HG03066 (cell line): ENCODE measurements around the gene RHOH.

Source experiments
- ATAC-seq: cut with Tn5 transposase; IDR thresholded peaks from one replicate; pipeline ENCODE4 v1.9.1; 2021; ENCODE audit warnings: low read depth; ENCODE audit not compliant: unreplicated experiment

Gene RHOH

DNA sequence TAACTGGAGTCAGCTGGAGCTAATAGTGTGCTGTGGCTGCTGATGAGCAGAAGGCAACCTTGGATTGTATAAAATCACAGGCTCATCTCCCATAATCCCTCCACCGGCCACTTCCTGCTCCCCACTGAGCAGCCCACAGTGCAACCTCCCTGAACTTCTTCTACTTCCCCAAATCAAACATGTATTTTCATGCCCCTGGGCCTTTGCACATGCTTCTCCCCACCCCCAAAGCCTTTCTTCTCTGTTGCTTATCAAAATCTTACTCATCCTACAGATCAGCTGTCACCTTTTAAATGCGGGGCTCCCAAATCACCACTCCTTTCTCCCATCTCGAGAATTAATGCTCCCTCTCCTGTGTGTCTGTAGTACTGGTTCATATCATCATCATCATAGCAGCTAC, 35.8 kb downstream of the RHOH start:
- no peak for ATAC-seq

DNA sequence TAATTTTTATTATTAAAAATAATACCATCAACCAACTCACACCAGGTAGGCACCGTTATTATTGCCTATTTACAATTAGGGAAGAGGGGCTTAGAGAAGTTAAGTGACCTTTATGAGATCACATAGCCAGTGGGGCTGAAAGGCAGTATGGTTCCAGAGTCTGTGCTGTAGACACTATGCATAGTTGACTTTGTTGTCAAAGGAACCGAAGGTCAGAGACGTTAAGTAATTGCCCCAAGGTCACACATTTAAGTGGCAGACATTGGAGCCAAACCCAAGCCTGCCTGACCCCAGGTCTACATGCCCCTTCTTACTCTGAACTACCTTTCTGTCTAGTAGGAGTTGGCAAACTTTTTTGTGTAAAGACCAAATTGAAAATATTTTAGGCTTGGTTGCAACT, 36.4 kb downstream of the RHOH start:
- ATAC-seq: no peak

GRCh38 chr4:40234519-40235039, 37.7 kb downstream of the RHOH start:
- no peak for ATAC-seq

DNA sequence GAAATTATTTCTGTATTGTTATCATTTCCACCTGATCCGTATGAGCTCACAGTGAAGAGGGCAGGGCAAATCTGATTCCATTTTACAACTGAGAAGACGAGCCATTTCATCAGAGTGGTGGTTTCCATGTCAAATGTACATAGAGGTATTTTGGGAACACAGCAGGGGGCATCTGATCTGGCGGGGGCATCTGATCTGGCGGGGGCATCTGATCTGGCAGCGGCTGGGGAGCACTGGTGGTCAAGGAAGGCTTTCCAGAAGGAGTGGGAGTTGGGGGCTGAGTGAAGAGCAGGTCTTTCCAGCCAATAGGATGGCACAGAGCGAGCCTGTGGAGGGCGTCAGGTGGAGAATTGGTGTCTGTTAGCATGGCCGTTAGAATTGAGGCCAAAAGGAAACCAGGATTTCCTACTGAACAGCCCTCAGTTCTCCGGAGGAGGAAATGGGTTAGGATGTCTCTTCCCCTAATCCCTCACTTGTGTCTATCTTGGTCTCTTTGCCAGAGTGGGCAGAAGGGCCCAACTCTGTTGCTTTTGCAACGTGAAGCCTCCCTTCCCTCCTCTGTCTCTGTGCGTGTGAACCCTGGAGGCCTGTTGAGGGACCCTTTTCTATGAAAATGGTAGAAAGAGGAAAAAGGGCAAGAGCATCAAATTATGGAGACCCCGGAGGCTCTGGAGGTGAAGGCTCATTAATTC, 41.3 kb downstream of the RHOH start:
- ATAC-seq: no peak

DNA sequence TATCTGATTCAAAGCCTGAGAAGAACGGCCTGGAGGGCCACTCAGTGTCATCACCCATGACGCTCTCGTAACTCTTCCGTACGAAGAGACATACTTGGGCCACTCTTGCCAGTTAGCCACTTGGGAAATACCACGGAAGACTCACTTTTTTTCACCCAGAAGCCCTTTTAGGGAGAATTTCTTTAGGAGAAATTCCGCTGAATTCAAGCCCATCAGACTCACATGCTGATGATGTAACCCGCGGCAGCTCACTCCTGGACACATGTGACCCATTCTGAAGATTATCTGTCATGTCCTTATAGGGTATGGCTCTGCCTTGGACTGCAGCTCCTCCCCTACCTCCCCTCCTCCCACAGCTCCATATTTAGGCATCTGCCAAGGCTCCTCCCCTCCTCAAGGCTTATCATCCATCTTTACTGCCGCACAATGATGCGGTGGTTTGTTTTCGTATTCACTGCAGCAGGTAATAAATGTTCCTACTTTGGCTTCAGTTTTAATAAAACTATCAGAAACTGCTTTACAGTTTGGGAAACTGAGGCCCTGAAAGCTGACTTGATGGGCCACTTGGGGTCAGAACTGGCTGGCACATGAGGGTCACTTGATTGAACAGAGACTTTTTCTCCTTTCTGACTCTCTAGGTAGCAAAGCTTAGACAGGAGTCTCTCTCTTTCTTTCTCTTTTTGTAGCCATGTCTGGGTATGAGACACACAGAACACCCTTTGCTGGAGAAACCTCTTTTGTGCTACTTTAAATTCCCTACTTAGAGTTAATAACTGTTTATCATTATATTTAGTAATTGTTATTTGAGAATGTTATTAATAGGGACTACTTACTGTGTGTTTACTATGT, 42.1 kb downstream of the RHOH start:
- no peak for ATAC-seq

DNA sequence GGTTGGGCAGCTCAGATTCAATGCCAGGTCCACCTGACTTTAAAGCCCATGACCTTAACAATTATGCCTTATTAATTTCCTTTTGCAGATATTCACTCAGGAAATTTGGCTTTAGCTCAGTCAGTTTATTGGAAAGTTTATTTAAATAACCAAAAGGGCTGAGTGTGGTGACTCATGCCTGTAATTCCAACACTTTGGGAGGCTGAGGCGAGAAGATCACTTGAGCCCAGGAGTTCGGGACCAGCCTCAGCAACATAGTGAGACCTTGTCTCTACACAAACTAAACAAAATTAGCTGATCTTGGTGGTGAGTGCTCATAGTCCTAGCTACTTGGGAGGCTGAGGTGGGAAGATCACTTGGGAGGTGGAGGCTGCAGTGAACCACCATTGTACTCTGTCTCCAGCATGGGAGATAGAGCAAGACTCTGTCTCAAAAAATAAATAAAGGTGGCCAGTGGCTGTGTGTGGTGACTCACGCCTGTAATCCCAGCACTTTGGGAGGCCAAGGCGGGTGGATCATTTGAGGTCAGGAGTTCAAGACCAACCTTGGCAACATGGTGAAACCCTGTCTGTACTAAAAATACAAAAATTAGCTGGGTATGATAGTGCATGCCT, 43.3 kb downstream of the RHOH start:
- no peak for ATAC-seq

DNA sequence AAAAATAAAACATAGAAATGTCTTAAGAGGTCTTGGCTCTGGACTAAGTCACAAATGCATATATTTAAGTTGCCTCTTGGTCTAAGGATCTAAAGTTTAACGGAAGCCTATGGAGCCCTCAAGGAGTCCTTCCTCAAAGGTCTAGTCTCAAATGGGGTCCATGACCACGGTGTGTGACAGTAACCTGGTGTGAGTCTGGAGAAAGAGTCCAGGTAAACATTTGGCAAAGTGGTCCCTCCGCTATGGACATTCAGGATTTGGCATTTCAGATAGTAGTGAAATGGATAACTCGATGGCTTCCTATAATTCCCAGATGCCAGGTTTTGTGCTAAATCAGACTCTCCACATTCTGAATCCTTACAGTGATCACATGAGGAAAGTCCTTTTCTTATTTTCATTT, 44.2 kb downstream of the RHOH start:
- no peak for ATAC-seq

DNA sequence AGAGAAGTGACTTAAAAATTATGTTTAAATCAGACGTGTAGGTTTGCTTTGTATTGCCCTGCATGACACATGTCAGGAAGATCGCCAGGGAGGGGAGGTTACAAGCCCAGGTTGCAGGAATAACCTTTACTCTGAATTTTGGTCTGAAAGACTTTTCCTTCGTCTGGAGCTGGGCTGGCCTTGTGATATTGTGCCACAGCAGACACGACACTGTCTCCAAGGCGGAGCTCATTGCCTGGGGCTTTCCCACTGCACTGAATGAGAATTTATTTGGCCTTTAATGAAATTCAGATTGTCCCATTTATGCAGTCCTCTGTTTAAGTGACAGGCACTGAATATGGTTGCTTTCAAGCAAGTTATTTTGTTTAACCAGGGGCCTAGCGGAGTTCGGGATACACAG, 45.1 kb downstream of the RHOH start:
- no peak for ATAC-seq

DNA sequence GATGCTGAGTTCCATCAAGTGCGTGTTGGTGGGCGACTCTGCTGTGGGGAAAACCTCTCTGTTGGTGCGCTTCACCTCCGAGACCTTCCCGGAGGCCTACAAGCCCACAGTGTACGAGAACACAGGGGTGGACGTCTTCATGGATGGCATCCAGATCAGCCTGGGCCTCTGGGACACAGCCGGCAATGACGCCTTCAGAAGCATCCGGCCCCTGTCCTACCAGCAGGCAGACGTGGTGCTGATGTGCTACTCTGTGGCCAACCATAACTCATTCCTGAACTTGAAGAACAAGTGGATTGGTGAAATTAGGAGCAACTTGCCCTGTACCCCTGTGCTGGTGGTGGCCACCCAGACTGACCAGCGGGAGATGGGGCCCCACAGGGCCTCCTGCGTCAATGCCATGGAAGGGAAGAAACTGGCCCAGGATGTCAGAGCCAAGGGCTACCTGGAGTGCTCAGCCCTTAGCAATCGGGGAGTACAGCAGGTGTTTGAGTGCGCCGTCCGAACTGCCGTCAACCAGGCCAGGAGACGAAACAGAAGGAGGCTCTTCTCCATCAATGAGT, 46.6 kb downstream of the RHOH start:
- no peak for ATAC-seq

DNA sequence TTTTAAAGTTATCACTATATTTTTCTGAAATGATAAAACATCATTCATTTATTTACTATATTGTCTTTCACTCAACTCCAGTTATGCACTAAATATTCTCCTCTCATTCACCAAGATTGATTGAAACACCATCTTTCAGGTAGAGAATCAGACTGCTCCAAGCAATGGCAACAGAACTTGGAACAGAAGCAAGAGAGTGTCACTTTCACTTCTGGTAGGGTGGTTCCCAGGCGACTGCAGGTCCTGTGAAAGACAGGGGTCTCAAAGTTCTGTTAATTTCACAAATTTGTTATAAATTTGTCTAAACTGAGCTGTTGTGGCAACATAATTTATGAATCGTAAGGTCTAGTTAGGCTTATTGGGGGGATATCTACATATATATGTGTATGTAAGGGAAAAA, 47.8 kb downstream of the RHOH start:
- no peak for ATAC-seq

DNA sequence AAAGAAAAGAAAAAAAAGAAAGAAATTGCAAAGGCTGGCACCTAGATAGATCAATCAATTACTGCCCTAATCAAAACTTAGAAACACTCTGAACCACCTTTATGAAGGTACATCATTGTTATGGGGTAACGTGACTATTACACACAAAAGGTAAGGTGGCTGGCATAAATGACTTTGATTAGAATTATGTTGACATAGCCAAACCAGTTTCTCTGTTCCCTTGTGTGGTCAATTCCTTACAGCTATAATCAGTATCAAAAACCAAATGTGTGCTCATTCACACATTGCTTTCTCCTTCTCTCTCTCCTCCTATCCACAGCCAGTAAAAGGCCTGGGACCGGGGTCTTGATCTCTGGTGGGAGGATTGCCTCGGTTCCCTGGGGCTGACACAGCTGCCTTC, 48.7 kb downstream of the RHOH start:
- ATAC-seq: no peak

DNA sequence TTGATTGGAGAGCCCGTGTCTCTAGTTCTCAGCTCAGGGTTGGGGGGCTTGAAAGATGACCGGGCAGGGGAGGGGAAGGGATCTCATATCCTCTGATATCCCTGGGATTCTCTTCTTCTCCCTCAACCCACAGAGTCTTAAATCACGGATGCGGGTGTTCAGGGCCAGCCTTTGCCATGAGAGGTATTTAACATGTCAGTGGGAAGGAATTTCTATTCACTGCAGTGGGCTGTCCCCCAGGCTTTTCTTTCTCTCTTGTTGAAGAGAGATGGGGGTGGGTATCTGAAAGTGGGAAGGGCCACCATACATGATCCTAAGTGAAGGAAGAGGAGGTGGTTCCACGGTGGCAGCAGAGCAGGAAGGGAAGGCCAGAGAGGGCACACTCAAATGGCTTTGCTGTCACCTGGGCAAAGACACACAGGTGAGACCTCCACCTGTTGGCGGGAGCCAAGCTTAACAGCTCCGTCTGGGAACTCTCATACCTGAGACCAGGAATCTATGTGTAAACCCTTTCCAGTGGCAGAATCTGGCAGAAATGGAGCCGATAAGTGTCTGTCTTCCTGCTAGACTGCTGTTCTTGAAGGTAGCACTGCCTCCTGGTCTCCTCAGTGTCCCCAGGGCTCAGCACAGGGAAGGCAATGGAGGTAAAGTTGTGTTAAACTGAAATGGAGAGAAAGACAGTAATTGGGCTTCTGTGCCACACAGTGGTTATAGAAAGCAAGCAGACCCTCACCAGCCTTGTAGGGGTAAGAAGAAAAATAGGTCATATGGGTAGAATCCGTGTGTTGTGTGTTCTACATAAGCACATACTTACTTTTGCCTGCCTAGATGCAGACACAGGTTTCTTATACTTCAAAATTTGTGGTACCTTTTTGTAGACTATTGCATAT, 49.4 kb downstream of the RHOH start:
- no peak for ATAC-seq

- ATAC-seq: no peak
Observed at GRCh38 chr4:40246938-40247337, 50.1 kb downstream of the RHOH start.

- ATAC-seq: no peak
Observed at GRCh38 chr4:40247350-40247749, 50.5 kb downstream of the RHOH start.

DNA sequence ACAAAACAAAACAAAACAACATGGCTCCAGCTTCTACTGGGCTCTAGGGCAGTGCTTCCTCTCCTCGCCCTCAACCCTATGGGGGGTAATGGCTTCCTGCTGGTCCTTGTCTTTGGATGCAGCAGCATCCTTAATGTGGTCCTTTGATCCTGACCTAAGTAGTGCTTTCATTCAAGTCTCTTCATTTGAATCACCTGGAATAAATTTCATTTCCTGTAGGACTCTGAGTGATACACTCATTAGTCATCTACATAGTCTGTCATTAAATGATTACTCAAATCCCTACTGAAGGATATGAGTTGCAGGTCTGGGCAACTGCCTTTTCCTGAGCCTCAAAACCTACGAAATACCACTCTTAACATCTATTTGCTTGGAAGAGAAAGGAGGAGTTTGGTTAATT, 54.5 kb downstream of the RHOH start:
- no peak for ATAC-seq

GRCh38 chr4:40253906-40254305, 57.1 kb downstream of the RHOH start:
- ATAC-seq: no peak

- no peak for ATAC-seq
Observed at GRCh38 chr4:40254608-40255392, 58.0 kb downstream of the RHOH start.

DNA sequence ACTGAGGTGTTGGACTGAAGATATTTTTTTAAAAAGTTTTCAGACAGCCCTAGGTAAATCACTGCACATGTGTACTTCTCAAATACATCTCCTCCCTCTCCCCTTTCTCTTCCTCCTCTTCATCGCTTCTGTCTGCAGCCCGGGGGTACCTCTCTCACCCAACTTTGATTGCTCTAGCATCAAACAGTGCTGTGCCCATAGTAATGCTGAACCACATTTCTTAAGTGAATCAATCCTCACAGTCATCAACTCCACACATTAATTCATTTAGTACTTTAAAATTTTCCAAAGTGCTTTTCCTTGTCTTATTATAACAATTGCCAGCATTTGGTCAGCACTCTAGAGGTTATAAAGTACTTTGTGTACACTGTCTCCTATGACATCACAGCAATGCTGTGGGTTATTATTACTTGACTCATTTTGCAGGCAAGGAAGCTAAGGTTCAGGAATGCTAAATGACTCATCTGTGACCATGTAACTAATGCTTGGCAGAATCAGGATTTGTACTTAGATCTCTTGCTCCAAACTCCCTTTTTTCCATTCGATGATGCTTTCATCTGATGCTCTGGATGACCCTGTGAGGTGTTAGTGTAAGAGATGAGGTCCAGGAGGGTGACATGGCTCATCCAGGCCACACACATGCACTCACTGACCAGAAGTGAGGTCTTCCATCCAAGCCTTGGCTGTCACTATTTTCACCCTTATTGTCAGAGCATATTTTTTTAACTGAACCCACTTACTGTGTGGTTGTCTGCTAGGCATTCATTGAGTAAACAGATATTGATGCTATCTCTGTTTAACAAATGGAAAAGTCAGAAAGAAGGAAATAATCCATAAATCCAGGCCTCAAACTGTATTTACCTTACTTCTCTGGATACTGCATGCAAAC, 58.8 kb downstream of the RHOH start:
- no peak for ATAC-seq
